H1 (cell line): ENCODE results near the gene REL. TPM values are rescaled to one million over a fixed set of nuclear protein-coding genes. Genes with fewer than 3 reads are reported as not detected.

Experiments used
- CTCF ChIA-PET: fragments of 300-600 bp; sonication (Branson Sonifier 250); formaldehyde crosslinking; loops from one replicate; lab custom pipeline; 2021; ENCODE audit not compliant: partially characterized antibody; lab: Charles Lee
- POLR2A ChIA-PET: fragments of 300-600 bp; sonication (Branson Sonifier 250); formaldehyde crosslinking; loops from one replicate; lab custom pipeline; 2021; ENCODE audit warnings: inconsistent platforms; ENCODE audit not compliant: partially characterized antibody; lab: Charles Lee
- DNase-seq, 2 experiments: peaks; one replicate each; pipeline versions ENCODE4 v3.0.0 to v3.0.0-alpha.2; 2010 to 2022; ENCODE audit warnings: low spot score in 2 of 2, low read depth in 1 of 2, mixed read lengths in 1 of 2
- FAIRE-seq: peaks from 2 replicates; lab custom pipeline; 2011; peaks lifted over from hg19 to GRCh38; lab: Jason Lieb, UNC
- H2AFZ ChIP-seq: 2 replicates; pipeline ENCODE4 v1.8.1; 2012; ENCODE audit warnings: low read length, inconsistent platforms
- H2AK5ac ChIP-seq: 2 replicates; pipeline ENCODE4 v1.6.1; 2013; ENCODE audit warnings: low read depth, low read length
- H2BK120ac ChIP-seq: replicated peaks from 2 replicates; pipeline ENCODE3; 2013; ENCODE audit warnings: low read depth, low read length, inconsistent platforms
- H2BK12ac ChIP-seq: 2 replicates; pipeline ENCODE4 v1.6.1; 2013; ENCODE audit warnings: low read depth, low read length
- H2BK15ac ChIP-seq: 2 replicates; pipeline ENCODE4 v1.6.1; 2013; ENCODE audit warnings: low read length
- H2BK20ac ChIP-seq: 2 replicates; pipeline ENCODE4 v1.6.1; 2013; ENCODE audit warnings: low read length
- H2BK5ac ChIP-seq: 2 replicates; pipeline ENCODE4 v1.6.1; 2013; ENCODE audit warnings: low read depth, low read length
- H3K14ac ChIP-seq: 2 replicates; pipeline ENCODE4 v1.6.1; 2013; ENCODE audit warnings: inconsistent platforms; ENCODE audit not compliant: insufficient read length
- H3K18ac ChIP-seq: 2 replicates; pipeline ENCODE4 v1.6.1; 2013; ENCODE audit warnings: low read length; ENCODE audit errors: extremely low read depth
- H3K23ac ChIP-seq: 2 replicates; pipeline ENCODE4 v1.6.1; 2013; ENCODE audit warnings: inconsistent platforms; ENCODE audit not compliant: insufficient read length
- H3K23me2 ChIP-seq: 2 replicates; pipeline ENCODE4 v1.6.1; 2013; ENCODE audit warnings: low read depth, low read length
- H3K27ac ChIP-seq: 2 replicates; pipeline ENCODE4 v1.6.1; 2011; ENCODE audit warnings: low read depth, low read length, inconsistent platforms
- H3K27me3 ChIP-seq, 4 experiments: replicated peaks in 1 of 4; 1 replicate in 1 of 4; 2 replicates in 3 of 4; pipeline versions ENCODE4 v1.6.1 to v1.8.1; 2011 to 2013; ENCODE audit warnings: low read length in 3 of 4, mild to moderate bottlenecking in 3 of 4, inconsistent platforms in 2 of 4, mixed read lengths in 2 of 4, moderate library complexity in 1 of 4; ENCODE audit not compliant: control insufficient read depth in 3 of 4, insufficient read depth in 3 of 4; ENCODE audit errors: extremely low read depth in 1 of 4
- H3K36me3 ChIP-seq, 4 experiments: 2 replicates each; pipeline versions ENCODE4 v1.6.1 to v1.8.1; 2011 to 2013; ENCODE audit warnings: mild to moderate bottlenecking in 4 of 4, low read length in 3 of 4, moderate library complexity in 2 of 4, control low read depth in 1 of 4, inconsistent platforms in 1 of 4; ENCODE audit not compliant: insufficient read depth in 4 of 4, control insufficient read depth in 2 of 4
- H3K4ac ChIP-seq: replicated peaks from 2 replicates; pipeline ENCODE3; 2013; ENCODE audit warnings: low read length, low read depth, mixed read lengths, inconsistent platforms; ENCODE audit not compliant: insufficient read length
- H3K4me1 ChIP-seq, 4 experiments: replicated peaks in 1 of 4; 1 replicate in 1 of 4; 2 replicates in 3 of 4; pipeline versions ENCODE4 v1.6.1 to v1.8.1; 2011 to 2013; ENCODE audit warnings: low read length in 3 of 4, inconsistent platforms in 2 of 4, mixed read lengths in 1 of 4; ENCODE audit not compliant: insufficient read depth in 4 of 4, control insufficient read depth in 3 of 4
- H3K4me2 ChIP-seq, 2 experiments: 2 replicates each; pipeline versions ENCODE4 v1.6.1 to v1.8.1; 2011 to 2013; ENCODE audit warnings: low read depth in 2 of 2, low read length in 2 of 2, control low read depth in 1 of 2, inconsistent platforms in 1 of 2, mild to moderate bottlenecking in 1 of 2; ENCODE audit not compliant: insufficient read depth in 1 of 2
- H3K4me3 ChIP-seq, 4 experiments: fragments of 200-600, 300-600 bp in 1 of 4; sonication (generic), shearing (Covaris generic), sonication (Bioruptor Twin) in 1 of 4; 2 replicates each; pipeline versions ENCODE4 v1.5.1 to v1.8.1; 2011 to 2016; ENCODE audit warnings: low read length in 4 of 4, low read depth in 3 of 4, control low read depth in 2 of 4, inconsistent platforms in 2 of 4, mild to moderate bottlenecking in 2 of 4, mixed read lengths in 1 of 4, moderate library complexity in 1 of 4; ENCODE audit not compliant: insufficient read depth in 2 of 4; ENCODE audit errors: extremely low read depth in 1 of 4
- H3K56ac ChIP-seq: replicated peaks from 2 replicates; pipeline ENCODE3; 2013; ENCODE audit warnings: low read depth, mild to moderate bottlenecking, mixed read lengths, low read length, inconsistent platforms; ENCODE audit not compliant: insufficient read length
- H3K79me1 ChIP-seq: 2 replicates; pipeline ENCODE4 v1.6.1; 2013; ENCODE audit warnings: low read depth, low read length, control low read depth
- H3K79me2 ChIP-seq, 2 experiments: 2 replicates each; pipeline versions ENCODE4 v1.6.1 to v1.8.1; 2012 to 2013; ENCODE audit warnings: low read length in 2 of 2, mild to moderate bottlenecking in 2 of 2, inconsistent platforms in 1 of 2; ENCODE audit not compliant: insufficient read depth in 2 of 2, control insufficient read depth in 1 of 2
- H3K9ac ChIP-seq, 4 experiments: replicated peaks in 1 of 4; 1 replicate in 1 of 4; 2 replicates in 3 of 4; pipeline versions ENCODE4 v1.6.1 to v1.8.1; 2011 to 2013; ENCODE audit warnings: low read depth in 3 of 4, low read length in 3 of 4, control low read depth in 2 of 4, mild to moderate bottlenecking in 2 of 4, moderate library complexity in 2 of 4, inconsistent platforms in 1 of 4; ENCODE audit errors: extremely low read depth in 1 of 4
- H3K9me3 ChIP-seq, 2 experiments: 2 replicates each; pipeline versions ENCODE4 v1.6.1 to v1.8.1; 2012 to 2013; ENCODE audit warnings: mild to moderate bottlenecking in 2 of 2, moderate library complexity in 2 of 2, control low read depth in 1 of 2, inconsistent platforms in 1 of 2, low read depth in 1 of 2, low read length in 1 of 2, mixed read lengths in 1 of 2; ENCODE audit not compliant: insufficient read depth in 2 of 2
- H4K20me1 ChIP-seq, 2 experiments: replicated peaks in 1 of 2; 2 replicates each; pipeline versions ENCODE3 to v1.8.1; 2011 to 2013; ENCODE audit warnings: inconsistent platforms in 2 of 2, low read length in 2 of 2, mild to moderate bottlenecking in 1 of 2; ENCODE audit not compliant: insufficient read depth in 2 of 2, control insufficient read depth in 1 of 2
- H4K5ac ChIP-seq: 2 replicates; pipeline ENCODE4 v1.6.1; 2013; ENCODE audit warnings: low read length, low read depth, mixed read lengths, inconsistent platforms; ENCODE audit not compliant: insufficient read length
- H4K8ac ChIP-seq: 2 replicates; pipeline ENCODE4 v1.8.0; 2013; ENCODE audit warnings: mild to moderate bottlenecking, moderate library complexity, low read length, inconsistent platforms; ENCODE audit not compliant: insufficient read depth; ENCODE audit errors: extremely low read depth
- H4K91ac ChIP-seq: replicated peaks from 2 replicates; pipeline ENCODE3; 2013; ENCODE audit warnings: low read length, mixed read lengths, inconsistent platforms; ENCODE audit not compliant: insufficient read length
- BACH1 ChIP-seq: IDR thresholded peaks from 2 replicates; pipeline ENCODE4 v1.6.1; 2012; ENCODE audit warnings: low read length, improper control_type of control experiment
- BCL11A ChIP-seq, 2 experiments: IDR thresholded peaks; one replicate each; pipeline ENCODE4 v1.6.1; 2011; ENCODE audit warnings: low read depth in 2 of 2, low read length in 2 of 2, mild to moderate bottlenecking in 2 of 2
- BRCA1 ChIP-seq: IDR thresholded peaks from 2 replicates; pipeline ENCODE4 v1.6.1; 2012; ENCODE audit warnings: low read depth, low read length, improper control_type of control experiment
- GTF2F1 ChIP-seq: IDR thresholded peaks from 2 replicates; pipeline ENCODE4 v1.6.1; 2012; ENCODE audit warnings: low read depth, low read length, improper control_type of control experiment, borderline replicate concordance
- HDAC2 ChIP-seq, 2 experiments: fragments of 300-600 bp in 1 of 2; sonication (generic) in 1 of 2; IDR thresholded peaks; 2 replicates each; pipeline ENCODE4 v1.6.1; 2011 to 2012; ENCODE audit warnings: low read depth in 2 of 2, low read length in 2 of 2, mild to moderate bottlenecking in 2 of 2, moderate library complexity in 2 of 2, borderline replicate concordance in 1 of 2, inconsistent platforms in 1 of 2
- MAFK ChIP-seq: IDR thresholded peaks from 2 replicates; pipeline ENCODE4 v1.6.1; 2012; ENCODE audit warnings: low read depth, mild to moderate bottlenecking, improper control_type of control experiment, low read length
- PHF8 ChIP-seq: fragments of 200-600 bp; sonication (generic); conservative IDR thresholded peaks from 2 replicates; pipeline ENCODE4 v1.7.1; 2012; ENCODE audit warnings: low read depth, mild to moderate bottlenecking, inconsistent platforms, low read length, moderate library complexity
- POLR2AphosphoS5 ChIP-seq: IDR thresholded peaks from 2 replicates; pipeline ENCODE4 v1.6.1; 2011; ENCODE audit warnings: low read depth, low read length
- POU5F1 ChIP-seq: IDR thresholded peaks from 2 replicates; pipeline ENCODE4 v1.6.1; 2011; ENCODE audit warnings: low read depth, mild to moderate bottlenecking, low read length, moderate library complexity
- RAD21 ChIP-seq, 2 experiments: IDR thresholded peaks in 1 of 2; conservative IDR thresholded peaks in 1 of 2; 2 replicates each; pipeline ENCODE4 v1.6.1; 2011; ENCODE audit warnings: low read depth in 2 of 2, low read length in 2 of 2, improper control_type of control experiment in 1 of 2, inconsistent platforms in 1 of 2, mild to moderate bottlenecking in 1 of 2, moderate library complexity in 1 of 2
- SP4 ChIP-seq: IDR thresholded peaks from 2 replicates; pipeline ENCODE4 v1.6.1; 2012; ENCODE audit warnings: low read length, inconsistent platforms
- TBP ChIP-seq: IDR thresholded peaks from 2 replicates; pipeline ENCODE4 v1.6.1; 2011; ENCODE audit warnings: low read depth, low read length, improper control_type of control experiment
- ZNF274 ChIP-seq: IDR thresholded peaks from 2 replicates; pipeline ENCODE4 v1.7.0; 2012; ENCODE audit warnings: low read length, borderline replicate concordance; ENCODE audit errors: extremely low read depth
- WGBS, 2 experiments: shearing (Covaris generic) in 1 of 2; methylation state at CpG; one replicate each; pipeline versions ENCODE4 v1.1.6 to v1.1.7; 2013 to 2015; ENCODE audit warnings: low lambda C conversion rate in 2 of 2, mixed read lengths in 2 of 2, inconsistent platforms in 1 of 2, low coverage in 1 of 2, missing lambda C conversion rate in 1 of 2; ENCODE audit not compliant: insufficient replicate concordance in 2 of 2, insufficient coverage in 1 of 2, insufficient read length in 1 of 2; ENCODE audit errors: extremely low coverage in 1 of 2, missing lambda C conversion rate in 1 of 2; 5-methylcytosine and 5-hydroxymethylcytosine counted together
- polyA plus RNA-seq, 7 experiments: library from polyadenylated mRNA; depleted of rRNA in 3 of 7; stranded (reverse) in 5 of 7; unstranded in 2 of 7; fragments of >200 nt in 5 of 7; fragments of 200-250 nt in 2 of 7; gene quantifications; 1 replicate in 5 of 7; 2 replicates in 1 of 7; 4 replicates in 1 of 7; pipeline versions ENCODE4 v1.2.1 to v1.2.3, GENCODE V29; 2011 to 2013; ENCODE audit warnings: missing spikeins in 2 of 7, mixed read lengths in 2 of 7
- total RNA-seq: library from RNA; stranded (reverse); fragmentation: NEBNext Ultra II Directional; extraction: Animal tissue kit (Norgen Biotek cat#: 25700); gene quantifications from 2 replicates; pipeline ENCODE4 v1.2.1, GENCODE V29; 2021

The REL gene
- total and polyA plus RNA-seq, 2 of the 8 experiments (the other 6 are each of a cell fraction or from before 2014, with no cell fraction given) = 1.5 to 7.5 TPM

DNA sequence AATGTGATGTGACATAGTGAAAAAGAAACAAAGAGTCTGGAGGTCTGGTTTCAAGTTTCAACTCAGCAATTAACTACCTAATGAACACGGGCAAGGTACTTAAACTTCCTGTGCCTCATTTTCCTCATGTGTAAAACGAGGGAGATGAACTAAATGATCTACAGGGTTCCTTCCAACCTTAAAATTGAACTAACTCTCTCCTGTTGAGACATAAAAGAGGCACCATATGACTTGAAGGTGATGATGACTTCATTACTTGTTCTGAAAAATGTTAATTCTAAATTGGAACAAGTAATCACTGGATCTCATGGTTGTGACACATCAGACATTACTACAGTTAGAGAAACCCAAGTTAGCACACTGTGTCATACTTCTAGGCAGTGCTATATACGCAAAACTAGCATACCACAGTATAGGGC lies 8.9 kb upstream of the REL start:
- no peak overlapping the region for H3K23ac ChIP-seq
- H3K79me2 ChIP-seq = no peaks in the 10 kb centered on the region
- no peak overlapping the region for H2BK5ac ChIP-seq
- H2BK12ac ChIP-seq = no peak overlapping the region
- no peak overlapping the region for H3K56ac ChIP-seq
- WGBS, 2 experiments = 86% methylated on average over 3 of the region's 3 CpGs; no CpG with 5 or more reads in 1 of the 2 experiments
- H4K91ac ChIP-seq = no peak overlapping the region
- DNase-seq (no peak), FAIRE-seq (no peak)
- H3K4me3 ChIP-seq = no peak overlapping the region
- POLR2A ChIA-PET = interaction anchor here (0.7 kb wide), 1 partner anchor 9 kb away, joined by 3 read pairs; the partner anchor contains the start of gene REL
- no peak overlapping the region for H3K18ac ChIP-seq
- no peak overlapping the region for H3K4ac ChIP-seq
- no peak overlapping the region for H2AK5ac ChIP-seq
- H3K23me2 ChIP-seq = no peaks in the 10 kb centered on the region
- H2BK15ac ChIP-seq = no peak overlapping the region
- H3K79me1 ChIP-seq = no peaks in the 10 kb centered on the region
- no peaks in the 10 kb centered on the region for H3K36me3 ChIP-seq
- H2AFZ ChIP-seq = no peak overlapping the region
- H3K14ac ChIP-seq = no peak overlapping the region
- H2BK120ac ChIP-seq = no peak overlapping the region
- H3K4me2 ChIP-seq = no peak overlapping the region
- no peak overlapping the region for H2BK20ac ChIP-seq
- no peak overlapping the region for H3K27ac ChIP-seq
- H4K8ac ChIP-seq = no peak overlapping the region
- H3K4me1 ChIP-seq = no peaks in the 10 kb centered on the region
- H3K9me3 ChIP-seq = no peaks in the 10 kb centered on the region
- H4K20me1 ChIP-seq = no peaks in the 10 kb centered on the region
- no peaks in the 10 kb centered on the region for H3K27me3 ChIP-seq
- H3K9ac ChIP-seq = no peak overlapping the region
- CTCF ChIA-PET = no interaction called here
- H4K5ac ChIP-seq = no peak overlapping the region
- TF ChIP-seq GTF2F1 = no peak
- no peak for TF ChIP-seq POLR2AphosphoS5
- no peak for TF ChIP-seq BRCA1
- no peak for TF ChIP-seq HDAC2 (IDR thresholded peaks at IDR 0.05; ENCODE audit: borderline replicate concordance in 1 of 2, low read depth in 2 of 2, low read length in 2 of 2)
- no peak for TF ChIP-seq TBP
- TF ChIP-seq MAFK = no peak
- no peak for TF ChIP-seq BCL11A (IDR thresholded peaks at IDR 0.05; ENCODE audit: low read depth in 2 of 2, low read length in 2 of 2)
- no peak for TF ChIP-seq POU5F1
- no peak for TF ChIP-seq SP4
- TF ChIP-seq BACH1 = no peak
- no peak for TF ChIP-seq PHF8
- TF ChIP-seq ZNF274 = no peak
- TF ChIP-seq RAD21 (IDR thresholded peaks at IDR 0.05 in 1 of 2, conservative IDR thresholded peaks at IDR 0.05 in 1 of 2; ENCODE audit: low read depth in 2 of 2, low read length in 2 of 2) = no peak
- TF ChIP-seq, all 59 proteins: peak for 0
